ENCODE results near the gene SPINK6. TPM values are rescaled to one million over a fixed set of nuclear protein-coding genes. Genes with fewer than 3 reads are reported as not detected.

Gene SPINK6
- polyA plus RNA-seq, 1 experiment = not detected

- ChIA-PET POLR2A (no interaction called here), CTCF (no interaction called here)
- TF ChIP-seq, protein P1, sequence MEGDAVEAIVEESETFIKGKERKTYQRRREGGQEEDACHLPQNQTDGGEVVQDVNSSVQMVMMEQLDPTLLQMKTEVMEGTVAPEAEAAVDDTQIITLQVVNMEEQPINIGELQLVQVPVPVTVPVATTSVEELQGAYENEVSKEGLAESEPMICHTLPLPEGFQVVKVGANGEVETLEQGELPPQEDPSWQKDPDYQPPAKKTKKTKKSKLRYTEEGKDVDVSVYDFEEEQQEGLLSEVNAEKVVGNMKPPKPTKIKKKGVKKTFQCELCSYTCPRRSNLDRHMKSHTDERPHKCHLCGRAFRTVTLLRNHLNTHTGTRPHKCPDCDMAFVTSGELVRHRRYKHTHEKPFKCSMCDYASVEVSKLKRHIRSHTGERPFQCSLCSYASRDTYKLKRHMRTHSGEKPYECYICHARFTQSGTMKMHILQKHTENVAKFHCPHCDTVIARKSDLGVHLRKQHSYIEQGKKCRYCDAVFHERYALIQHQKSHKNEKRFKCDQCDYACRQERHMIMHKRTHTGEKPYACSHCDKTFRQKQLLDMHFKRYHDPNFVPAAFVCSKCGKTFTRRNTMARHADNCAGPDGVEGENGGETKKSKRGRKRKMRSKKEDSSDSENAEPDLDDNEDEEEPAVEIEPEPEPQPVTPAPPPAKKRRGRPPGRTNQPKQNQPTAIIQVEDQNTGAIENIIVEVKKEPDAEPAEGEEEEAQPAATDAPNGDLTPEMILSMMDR (IDR thresholded peaks at IDR 0.05; ENCODE audit: low read depth, low read length) = no peak
- no peaks in the 10 kb centered on the region for H3K9me3 ChIP-seq (ENCODE audit: control insufficient read depth, insufficient read depth, low read length)
- no peak overlapping the region for H3K4me3 ChIP-seq (ENCODE audit: low read depth, low read length)
- DNase-seq (ENCODE audit: low read depth, low spot score) = no peak
- H3K27me3 ChIP-seq (ENCODE audit: control insufficient read depth, insufficient read depth, low read length) = no peaks in the 10 kb centered on the region
- H3K27ac ChIP-seq (ENCODE audit: low read depth, low read length) = no peak overlapping the region
Observed at GRCh38 chr5:148221508-148221907, 18.7 kb downstream of the SPINK6 start.

DNA sequence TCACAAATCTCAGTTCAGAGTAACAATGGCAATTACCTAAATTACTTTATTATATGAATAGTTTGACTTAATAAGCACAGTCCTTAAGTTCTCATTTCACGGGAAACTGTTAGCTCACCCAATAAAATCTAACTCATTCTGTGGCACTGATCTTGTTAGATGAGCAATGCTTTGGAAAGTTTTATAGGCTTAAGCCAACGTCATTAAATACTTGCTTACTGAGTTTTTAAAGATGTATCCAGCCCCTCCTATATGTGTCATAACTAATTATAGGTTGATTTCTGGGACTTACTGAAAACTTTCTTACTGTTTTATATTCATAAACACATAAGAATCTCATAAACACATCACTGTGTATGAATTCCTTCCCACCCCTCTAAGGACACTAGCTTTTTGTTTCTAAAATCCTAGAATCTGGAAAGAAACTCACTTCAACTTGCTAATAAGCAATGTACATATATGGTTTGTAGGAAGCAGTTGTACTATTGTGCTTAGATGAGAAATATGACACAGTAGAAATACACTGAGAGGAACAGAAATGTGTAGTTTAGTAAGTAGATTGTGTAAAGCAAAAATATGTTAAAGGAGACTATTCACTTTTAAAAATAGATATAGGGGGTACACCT is 21.4 kb downstream of the SPINK6 start:
- Histone ChIP-seq H3K27ac (ENCODE audit: low read depth, low read length) (no peak overlapping the region), H3K4me3 (ENCODE audit: low read depth, low read length) (no peak overlapping the region), H3K9me3 (ENCODE audit: control insufficient read depth, insufficient read depth, low read length) (no peaks in the 10 kb centered on the region), H3K27me3 (ENCODE audit: control insufficient read depth, insufficient read depth, low read length) (no peaks in the 10 kb centered on the region)
- ChIA-PET POLR2A (no interaction called here), CTCF (no interaction called here)
- DNase-seq (ENCODE audit: low read depth, low spot score) = no peak
- TF ChIP-seq, protein P1 (IDR thresholded peaks at IDR 0.05; ENCODE audit: low read depth, low read length) = no peak

- TF ChIP-seq, protein P1 (IDR thresholded peaks at IDR 0.05; ENCODE audit: low read depth, low read length) = no peak
- ChIA-PET POLR2A (no interaction called here), CTCF (no interaction called here)
- no peaks in the 10 kb centered on the region for H3K9me3 ChIP-seq (ENCODE audit: control insufficient read depth, insufficient read depth, low read length)
- H3K27ac ChIP-seq (ENCODE audit: low read depth, low read length) = no peak overlapping the region
- no peak for DNase-seq (ENCODE audit: low read depth, low spot score)
- H3K4me3 ChIP-seq (ENCODE audit: low read depth, low read length) = no peak overlapping the region
- no peaks in the 10 kb centered on the region for H3K27me3 ChIP-seq (ENCODE audit: control insufficient read depth, insufficient read depth, low read length)
Observed at GRCh38 chr5:148228392-148228984, 25.6 kb downstream of the SPINK6 start.

DNA sequence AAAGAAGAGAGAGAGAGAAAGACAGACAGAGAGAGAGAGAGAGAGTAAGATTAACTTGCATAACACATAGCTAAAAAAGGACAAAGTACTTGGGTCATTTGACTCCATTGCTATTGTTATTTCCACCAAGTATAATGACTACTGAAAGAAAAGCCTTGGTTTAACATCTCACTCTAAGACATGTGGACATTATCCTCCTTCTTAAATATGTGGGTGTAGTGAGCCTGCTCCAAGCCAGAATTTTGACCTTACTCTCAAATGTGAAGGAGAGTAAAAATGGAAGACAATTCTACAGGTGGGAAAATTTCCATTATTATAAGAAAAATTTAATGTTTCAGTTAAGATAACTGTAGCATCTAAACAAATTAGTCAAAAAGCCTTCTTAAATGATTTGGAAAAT is 27.0 kb downstream of the SPINK6 start:
- no peak overlapping the region for H3K27ac ChIP-seq (ENCODE audit: low read depth, low read length)
- CTCF ChIA-PET = no interaction called here

DNA sequence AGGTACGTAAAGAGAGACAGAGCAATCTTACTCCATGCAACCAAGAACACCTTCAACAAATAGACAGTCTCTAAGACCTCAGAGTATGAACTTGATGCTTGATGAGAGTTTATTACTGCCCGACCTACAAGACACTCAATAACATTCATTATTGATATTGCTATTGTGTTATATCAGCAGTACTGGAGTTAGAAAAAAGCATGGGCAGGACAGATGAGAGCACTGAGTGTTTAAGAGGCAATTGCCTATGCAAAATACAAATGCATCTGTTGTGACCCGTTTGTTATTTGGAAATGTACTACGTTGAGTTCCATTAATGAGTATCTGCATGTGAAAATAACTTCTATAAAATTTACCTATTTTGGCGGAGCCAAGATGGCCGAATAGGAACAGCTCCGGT is 27.4 kb downstream of the SPINK6 start:
- POLR2A ChIA-PET = no interaction called here
- Histone ChIP-seq H3K27me3 (ENCODE audit: control insufficient read depth, insufficient read depth, low read length) (no peaks in the 10 kb centered on the region), H3K27ac (ENCODE audit: low read depth, low read length) (no peak overlapping the region), H3K9me3 (ENCODE audit: control insufficient read depth, insufficient read depth, low read length) (no peaks in the 10 kb centered on the region), H3K4me3 (ENCODE audit: low read depth, low read length) (no peak overlapping the region)
- CTCF ChIA-PET = no interaction called here
- TF ChIP-seq, protein P1 (IDR thresholded peaks at IDR 0.05; ENCODE audit: low read depth, low read length) = no peak
- DNase-seq (ENCODE audit: low read depth, low spot score) = no peak

More for the DNA sequence above, 27.0 kb downstream of the SPINK6 start:
- POLR2A ChIA-PET = no interaction called here
- Histone ChIP-seq H3K27me3 (ENCODE audit: control insufficient read depth, insufficient read depth, low read length) (no peaks in the 10 kb centered on the region), H3K4me3 (ENCODE audit: low read depth, low read length) (no peak overlapping the region), H3K9me3 (ENCODE audit: control insufficient read depth, insufficient read depth, low read length) (no peaks in the 10 kb centered on the region)
- DNase-seq (ENCODE audit: low read depth, low spot score) = no peak
- TF ChIP-seq, protein P1 (IDR thresholded peaks at IDR 0.05; ENCODE audit: low read depth, low read length) = no peak

All from AG04450 (cell line).